BE2C (cell line): Measurements from ENCODE around the gene SHOC2.

Experiments
- DNase-seq: peaks from one replicate; pipeline ENCODE4 v3.0.0-alpha.2; 2020
- H3K27me3 ChIP-seq: fragments of 250-450 bp; sonication (Bioruptor Pico); 2 replicates; pipeline ENCODE4 v1.5.1; 2020; ENCODE audit warnings: mild to moderate bottlenecking
- H3K36me3 ChIP-seq: fragments of 250-450 bp; sonication (Bioruptor Pico); 2 replicates; pipeline ENCODE4 v1.5.1; 2020; ENCODE audit warnings: mild to moderate bottlenecking
- H3K4me1 ChIP-seq: fragments of 250-450 bp; sonication (Bioruptor Pico); 2 replicates; pipeline ENCODE4 v1.5.1; 2020
- H3K4me3 ChIP-seq: 2 replicates; pipeline ENCODE4 v1.5.1; 2011; ENCODE audit warnings: low read depth, low read length
- H3K9me3 ChIP-seq: fragments of 250-450 bp; sonication (Bioruptor Pico); 2 replicates; pipeline ENCODE4 v1.5.1; 2020
- TF ChIP-seq, protein P1 (sequence below): IDR thresholded peaks from 2 replicates; pipeline ENCODE4 v1.5.1; 2012; ENCODE audit warnings: mild to moderate bottlenecking, low read depth, low read length

The SHOC2 gene

DNA sequence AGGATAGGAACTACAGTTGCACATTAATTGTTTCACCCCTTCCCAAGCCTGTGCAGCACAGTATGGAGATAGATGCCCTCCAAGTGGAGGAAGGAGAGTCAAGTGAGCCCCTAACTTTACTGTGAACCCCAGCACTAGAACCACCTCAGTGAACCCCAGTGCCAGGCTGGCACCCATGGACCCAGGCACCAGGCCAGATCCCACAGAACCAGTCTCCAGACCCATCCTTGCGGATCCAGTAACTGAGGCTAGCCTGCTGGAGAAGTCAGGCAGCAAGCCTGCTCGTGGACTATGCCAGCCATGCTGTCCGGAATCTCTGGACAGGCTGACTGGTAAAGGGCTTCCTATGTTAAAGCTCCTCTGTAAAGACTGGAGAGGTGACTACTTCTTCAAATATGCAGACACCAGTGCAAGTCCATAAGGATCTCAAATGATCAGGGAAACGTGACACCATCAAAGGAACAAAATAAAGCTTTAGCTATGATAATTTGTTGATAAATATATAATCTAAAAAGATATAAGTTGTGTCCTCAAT is 27.7 kb downstream of the SHOC2 start:
- Histone ChIP-seq H3K9me3 (no peaks in the 10 kb centered on the region), H3K27me3 (no peaks in the 10 kb centered on the region), H3K4me3 (no peak overlapping the region), H3K36me3 (no peaks in the 10 kb centered on the region), H3K4me1 (no peaks in the 10 kb centered on the region)
- no peak for DNase-seq
- TF ChIP-seq, protein P1, sequence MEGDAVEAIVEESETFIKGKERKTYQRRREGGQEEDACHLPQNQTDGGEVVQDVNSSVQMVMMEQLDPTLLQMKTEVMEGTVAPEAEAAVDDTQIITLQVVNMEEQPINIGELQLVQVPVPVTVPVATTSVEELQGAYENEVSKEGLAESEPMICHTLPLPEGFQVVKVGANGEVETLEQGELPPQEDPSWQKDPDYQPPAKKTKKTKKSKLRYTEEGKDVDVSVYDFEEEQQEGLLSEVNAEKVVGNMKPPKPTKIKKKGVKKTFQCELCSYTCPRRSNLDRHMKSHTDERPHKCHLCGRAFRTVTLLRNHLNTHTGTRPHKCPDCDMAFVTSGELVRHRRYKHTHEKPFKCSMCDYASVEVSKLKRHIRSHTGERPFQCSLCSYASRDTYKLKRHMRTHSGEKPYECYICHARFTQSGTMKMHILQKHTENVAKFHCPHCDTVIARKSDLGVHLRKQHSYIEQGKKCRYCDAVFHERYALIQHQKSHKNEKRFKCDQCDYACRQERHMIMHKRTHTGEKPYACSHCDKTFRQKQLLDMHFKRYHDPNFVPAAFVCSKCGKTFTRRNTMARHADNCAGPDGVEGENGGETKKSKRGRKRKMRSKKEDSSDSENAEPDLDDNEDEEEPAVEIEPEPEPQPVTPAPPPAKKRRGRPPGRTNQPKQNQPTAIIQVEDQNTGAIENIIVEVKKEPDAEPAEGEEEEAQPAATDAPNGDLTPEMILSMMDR = no peak

DNA sequence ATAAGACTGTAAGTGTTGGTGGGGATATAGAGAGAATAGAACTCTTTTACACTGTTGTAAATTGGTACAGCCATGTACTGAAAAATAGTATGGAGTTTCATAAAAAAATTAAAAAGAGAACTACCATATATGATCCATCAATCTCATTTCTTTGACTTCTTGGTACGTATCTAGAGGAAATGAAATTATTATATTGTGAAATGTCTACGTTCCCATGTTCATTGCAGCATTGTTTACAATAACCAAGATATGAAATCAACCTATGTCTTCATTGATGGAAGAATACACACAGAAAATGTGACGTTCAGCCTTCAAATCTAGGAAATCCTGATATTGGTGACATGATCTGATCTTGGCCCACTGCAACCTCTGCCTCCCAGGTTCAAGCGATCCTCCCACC is 32.0 kb downstream of the SHOC2 start:
- H3K9me3 ChIP-seq = no peaks in the 10 kb centered on the region
- H3K27me3 ChIP-seq = no peaks in the 10 kb centered on the region
- TF ChIP-seq, protein P1 = no peak
- no peaks in the 10 kb centered on the region for H3K36me3 ChIP-seq
- H3K4me1 ChIP-seq = no peaks in the 10 kb centered on the region
- H3K4me3 ChIP-seq = no peak overlapping the region
- no peak for DNase-seq

- no peaks in the 10 kb centered on the region for H3K36me3 ChIP-seq
- TF ChIP-seq, protein P1 = no peak
- DNase-seq = no peak
- H3K27me3 ChIP-seq = no peaks in the 10 kb centered on the region
- H3K4me1 ChIP-seq = no peaks in the 10 kb centered on the region
- H3K9me3 ChIP-seq = no peaks in the 10 kb centered on the region
- no peak overlapping the region for H3K4me3 ChIP-seq
Measured at GRCh38 chr10:110957606-110958005, 38.2 kb downstream of the SHOC2 start.

DNA sequence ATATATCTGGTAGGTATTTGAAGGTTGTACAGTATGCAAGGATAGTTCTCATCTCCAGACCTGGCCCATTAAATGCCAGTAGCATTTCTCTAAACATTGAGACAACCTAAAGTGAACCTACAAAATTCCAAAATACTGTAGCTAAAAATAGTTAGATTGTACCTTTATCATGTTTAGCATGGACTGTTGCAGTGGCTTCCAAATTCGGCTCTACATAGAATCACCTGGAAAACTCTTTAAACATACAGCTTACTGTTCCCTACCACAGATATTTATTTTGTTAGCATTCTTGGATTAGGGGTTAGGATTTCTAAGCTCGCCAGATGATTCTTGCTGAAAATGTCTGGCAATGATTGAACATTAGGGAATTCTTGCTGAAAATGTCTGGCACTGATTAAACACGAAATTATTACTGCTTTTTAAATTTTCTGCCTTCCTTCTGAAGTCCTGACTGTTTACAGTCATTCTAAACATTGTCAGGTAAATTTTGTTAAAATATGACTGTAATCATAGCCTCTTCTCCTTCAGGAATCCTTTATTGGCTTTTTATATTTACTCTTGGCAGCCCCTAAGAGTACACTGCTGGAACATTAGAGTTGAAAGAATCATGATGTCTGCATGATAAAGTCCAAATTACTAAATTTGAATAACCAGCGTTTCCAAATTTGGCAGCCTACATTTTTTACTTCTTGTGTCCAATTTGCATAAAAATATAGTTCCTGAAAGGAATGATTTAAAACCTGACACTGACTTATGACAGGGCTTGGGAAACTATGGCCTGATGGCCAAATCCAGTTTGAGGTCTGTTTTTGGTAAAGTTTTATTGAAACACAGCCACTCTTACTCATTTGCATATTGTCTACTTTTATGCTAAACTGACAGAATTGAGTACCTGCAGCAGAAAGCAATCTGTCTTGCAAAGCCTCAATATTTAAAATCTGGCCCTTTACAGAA is 40.3 kb downstream of the SHOC2 start:
- no peak for DNase-seq
- TF ChIP-seq, protein P1 = no peak

GRCh38 chr10:110960333-110960712 is 40.9 kb downstream of the SHOC2 start:
- H3K36me3 ChIP-seq = 0 out of 2 replicates have a peak, but pooled peaks cover 3% of the 10 kb centered on the region
- no peaks in the 10 kb centered on the region for H3K4me1 ChIP-seq
- H3K27me3 ChIP-seq = no peaks in the 10 kb centered on the region
- H3K9me3 ChIP-seq = no peaks in the 10 kb centered on the region
- TF ChIP-seq, protein P1 = no peak
- no peak overlapping the region for H3K4me3 ChIP-seq
- DNase-seq = no peak

More for the DNA sequence above, 40.3 kb downstream of the SHOC2 start:
- Histone ChIP-seq H3K27me3 (no peaks in the 10 kb centered on the region), H3K4me1 (no peaks in the 10 kb centered on the region), H3K4me3 (no peak overlapping the region), H3K36me3 (0 out of 2 replicates have a peak, but pooled peaks cover 2% of the 10 kb centered on the region), H3K9me3 (no peaks in the 10 kb centered on the region)

GRCh38 chr10:110962443-110962842 is 43.0 kb downstream of the SHOC2 start:
- Histone ChIP-seq H3K4me1 (no peaks in the 10 kb centered on the region), H3K36me3 (0 out of 2 replicates have a peak, but pooled peaks cover 3% of the 10 kb centered on the region), H3K4me3 (no peak overlapping the region), H3K9me3 (no peaks in the 10 kb centered on the region), H3K27me3 (no peaks in the 10 kb centered on the region)
- no peak for DNase-seq
- TF ChIP-seq, protein P1 = no peak
